K562 (cell line): ENCODE results near the gene TRIM31. TPM values are rescaled to one million over a fixed set of nuclear protein-coding genes. Genes with fewer than 3 reads are reported as not detected.

Experiments
- ATAC-seq: fragments of 200-7000 bp; cut with Tn5 transposase; 3 replicates; pipeline ENCODE4 v1.9.1; 2020; ENCODE audit warnings: moderate library complexity
- BruUV-seq: library from RNA; stranded (reverse); fragments of 400-500 nt; replicated peaks from 2 replicates; lab custom pipeline; 2021; lab: Mats Ljungman, UMichigan
- CTCF ChIA-PET: fragments of 300-600 bp; formaldehyde crosslinking; extraction: SDS; loops from one replicate; lab custom pipeline; 2021; ENCODE audit warnings: low intra/inter-chr PET ratio; lab: Yijun Ruan, JAX
- POLR2A ChIA-PET: fragments of 300-600, 350-650 bp; sonication (Branson Sonifier 250); formaldehyde crosslinking; extraction: SDS; loops from one replicate; lab custom pipeline; 2021; ENCODE audit warnings: antibody characterized with exemption, inconsistent platforms; lab: Yijun Ruan, JAX
- DNase-seq, 4 experiments: peaks; one replicate each; pipeline versions ENCODE4 v3.0.0 to v3.0.0-alpha.2; 2011 to 2018; ENCODE audit warnings: low spot score in 3 of 4, mixed read lengths in 3 of 4; ENCODE audit errors: extremely low read depth in 1 of 4
- FAIRE-seq: peaks from 2 replicates; lab custom pipeline; 2011; peaks lifted over from hg19 to GRCh38; lab: Jason Lieb, UNC
- H2AFZ ChIP-seq: 2 replicates; pipeline ENCODE4 v1.6.0; 2011; ENCODE audit warnings: low read depth, low read length, control low read depth, inconsistent platforms
- H3K27ac ChIP-seq: fragments of 200-600 bp; 3 replicates; pipeline ENCODE4 v1.8.0; 2011; ENCODE audit warnings: low read depth, mild to moderate bottlenecking, control low read depth, inconsistent platforms, low read length, moderate library complexity, mixed read lengths; ENCODE audit errors: extremely low read depth
- H3K27me3 ChIP-seq, 2 experiments: fragments of 300-600 bp in 1 of 2; 2 replicates in 1 of 2; 3 replicates in 1 of 2; pipeline versions ENCODE4 v1.6.0 to v1.8.0; 2011; ENCODE audit warnings: inconsistent platforms in 2 of 2, low read length in 2 of 2, mild to moderate bottlenecking in 1 of 2, mixed read lengths in 1 of 2, moderate library complexity in 1 of 2; ENCODE audit not compliant: control insufficient read depth in 2 of 2, insufficient read depth in 2 of 2
- H3K36me3 ChIP-seq: fragments of 300-600 bp; 3 replicates; pipeline ENCODE4 v1.8.0; 2011; ENCODE audit warnings: mild to moderate bottlenecking, low read length, inconsistent platforms; ENCODE audit not compliant: control insufficient read depth, insufficient read depth
- H3K4me1 ChIP-seq, 2 experiments: fragments of 200-600 bp in 1 of 2; replicated peaks in 1 of 2; 2 replicates in 1 of 2; 3 replicates in 1 of 2; pipeline versions ENCODE4 v1.5.1 to v1.8.0; 2011; ENCODE audit warnings: inconsistent platforms in 2 of 2, low read length in 2 of 2, mild to moderate bottlenecking in 1 of 2, mixed read lengths in 1 of 2, moderate library complexity in 1 of 2; ENCODE audit not compliant: control insufficient read depth in 2 of 2, insufficient read depth in 2 of 2
- H3K4me2 ChIP-seq: 2 replicates; pipeline ENCODE4 v1.6.1; 2011; ENCODE audit warnings: low read length, control low read depth, inconsistent platforms, mixed read lengths; ENCODE audit not compliant: insufficient read depth
- H3K4me3 ChIP-seq: fragments of 200-600 bp; sonication (generic), shearing (Covaris generic); 2 replicates; pipeline ENCODE4 v1.5.1; 2016; ENCODE audit warnings: control low read depth, inconsistent platforms
- H3K79me2 ChIP-seq: fragments of 200-600 bp; 3 replicates; pipeline ENCODE4 v1.8.0; 2011; ENCODE audit warnings: low read length, inconsistent platforms; ENCODE audit not compliant: control insufficient read depth, insufficient read depth
- H3K9ac ChIP-seq, 2 experiments: 2 replicates each; pipeline versions ENCODE4 v1.6.0 to v1.6.1; 2011; ENCODE audit warnings: low read depth in 2 of 2, low read length in 2 of 2, control low read depth in 1 of 2, inconsistent platforms in 1 of 2, mild to moderate bottlenecking in 1 of 2, mixed read lengths in 1 of 2; ENCODE audit not compliant: insufficient read depth in 1 of 2
- H3K9me1 ChIP-seq: one replicate; pipeline ENCODE4 v1.6.0; 2011; ENCODE audit warnings: inconsistent platforms, mild to moderate bottlenecking, low read length, moderate library complexity; ENCODE audit not compliant: control insufficient read depth, insufficient read depth
- H3K9me3 ChIP-seq: replicated peaks from 2 replicates; pipeline ENCODE4 v1.5.1; 2011; ENCODE audit warnings: low read depth, low read length, inconsistent platforms; ENCODE audit not compliant: control insufficient read depth, insufficient read depth
- H4K20me1 ChIP-seq: replicated peaks from 2 replicates; pipeline ENCODE4 v1.6.1; 2011; ENCODE audit warnings: low read length, inconsistent platforms, mixed read lengths; ENCODE audit not compliant: control insufficient read depth, insufficient read depth
- CTCF ChIP-seq, 3 experiments: IDR thresholded peaks in 2 of 3; conservative IDR thresholded peaks in 1 of 3; 2 replicates each; pipeline ENCODE4 v1.5.1; 2011 to 2012; ENCODE audit warnings: low read length in 3 of 3, mild to moderate bottlenecking in 3 of 3, control low read depth in 2 of 3, improper control_type of control experiment in 1 of 3, inconsistent platforms in 1 of 3, low read depth in 1 of 3, mixed read lengths in 1 of 3, moderate library complexity in 1 of 3; ENCODE audit not compliant: insufficient read depth in 2 of 3
- NFE2L1 ChIP-seq: fragments of 450-650 bp; IDR thresholded peaks from 2 replicates; pipeline ENCODE4 v1.6.1; 2016; ENCODE audit warnings: missing genetic modification characterization, low read depth, mild to moderate bottlenecking, missing compliant biosample characterization, moderate library complexity, borderline replicate concordance
- WGBS: fragments of 100-300 bp; shearing (Covaris generic); methylation state at CpG from one replicate; pipeline ENCODE4 v1.1.6; 2016; ENCODE audit warnings: low coverage, mixed read lengths; ENCODE audit not compliant: insufficient coverage; ENCODE audit errors: missing lambda C conversion rate; 5-methylcytosine and 5-hydroxymethylcytosine counted together
- in situ Hi-C: fragments of 300-500 bp; cut with MboI; formaldehyde crosslinking; loops from 4 replicates; pipeline ENCODE4 v1.15.0; 2018; ENCODE audit warnings: inconsistent platforms, mixed read lengths
- intact Hi-C: fragments of 100-400 bp; cut with micrococcal nuclease; formaldehyde crosslinking; loops from 2 replicates; pipeline ENCODE4 v1.14.2; 2022
- polyA plus RNA-seq, 8 experiments: library from polyadenylated mRNA; depleted of rRNA in 4 of 8; stranded (reverse) in 5 of 8; unstranded in 3 of 8; fragments of >200 nt; fragmentation: Nextera tagmentation in 2 of 8; fragmentation: Illumina TruSeq in 1 of 8; extraction: Ambion mirVana in 2 of 8; extraction: Trizol in 1 of 8; gene quantifications; 2 replicates each; pipeline versions ENCODE4 v1.2.1 to v1.2.3, GENCODE V29; 2011 to 2014; ENCODE audit warnings: inconsistent platforms in 1 of 8, missing spikeins in 1 of 8
- total RNA-seq, 7 experiments: library from RNA; depleted of rRNA in 6 of 7; stranded (reverse); fragments of >200 nt in 6 of 7; fragmentation: Illumina TruSeq in 2 of 7; extraction: Trizol in 2 of 7; gene quantifications; 2 replicates each; pipeline versions ENCODE4 v1.2.1 to v1.2.3, GENCODE V29; 2011 to 2021; ENCODE audit warnings: low replicate concordance in 1 of 7

Gene TRIM31
- total and polyA plus RNA-seq, 9 of the 15 experiments (the other 6 are each of a cell fraction or from before 2014, with no cell fraction given), result not detected

GRCh38 chr6:30104661-30105060 is 8.2 kb downstream of the TRIM31 start:
- H4K20me1 ChIP-seq, result no peaks in the 10 kb centered on the region
- ChIA-PET CTCF (interaction anchor here (1.5 to 4.2 kb wide), 2 partner anchors 26 to 66 kb away, joined by 3 to 66 read pairs; no protein-coding TSS in a partner anchor), POLR2A (interaction anchor here (1.3 kb wide), 1 partner anchor 140 kb away, joined by 5 read pairs; no protein-coding TSS in a partner anchor)
- no peak overlapping the region for H3K4me3 ChIP-seq
- H3K79me2 ChIP-seq, result no peaks in the 10 kb centered on the region
- FAIRE-seq (no peak), ATAC-seq (no peak), DNase-seq (no peak)
- H3K27me3 ChIP-seq, result peaks cover 21 to 34% of the 10 kb centered on the region in 2 experiments
- in situ Hi-C loops, result no loop called here
- peaks cover 22 to 28% of the 10 kb centered on the region in 2 experiments for H3K4me1 ChIP-seq
- no peaks in the 10 kb centered on the region for H3K9me1 ChIP-seq
- H3K27ac ChIP-seq, result no peak overlapping the region
- TF ChIP-seq CTCF (IDR thresholded peaks at IDR 0.05 in 2 of 3, conservative IDR thresholded peaks at IDR 0.05 in 1 of 3; ENCODE audit: insufficient read depth in 2 of 3, low read depth in 1 of 3, low read length in 3 of 3), result peak in 2 of 3 experiments; percentile 8 to 20; a peak in 1 of 6 replicates
- TF ChIP-seq NFE2L1 (tag), result no peak
- TF ChIP-seq, all 486 proteins: peak for 1
- BruUV-seq, result no TSS peak
- Histone ChIP-seq H3K9ac (no peak overlapping the region), H3K9me3 (no peaks in the 10 kb centered on the region), H3K4me2 (no peak overlapping the region), H3K36me3 (no peaks in the 10 kb centered on the region), H2AFZ (no peak overlapping the region)
- 32% methylated on average over 2 of the region's 2 CpGs for WGBS
- intact Hi-C loops, result loop anchor here (5.0 to 10.0 kb wide), 2 partner anchors 260 to 293 kb away; no protein-coding TSS in a partner anchor
